GM12878 (cell line): Measurements from ENCODE around the gene NPR2. TPM values are rescaled to one million over a fixed set of nuclear protein-coding genes. Genes with fewer than 3 reads are reported as not detected.
A peak's percentile ranks its signal among the peaks of the same experiment; 100 is the strongest.

Experiments used
- ATAC-seq: fragments of 200-7000 bp; cut with Tn5 transposase; 3 replicates; pipeline ENCODE4 v1.9.1; 2020; ENCODE audit warnings: mild to moderate bottlenecking, moderate library complexity
- BruUV-seq: library from RNA; stranded (reverse); fragments of 400-500 nt; replicated peaks from 2 replicates; lab custom pipeline; 2021; lab: Mats Ljungman, UMichigan
- CTCF ChIA-PET: fragments of 300-600 bp; sonication (Branson Sonifier 250); formaldehyde crosslinking; extraction: SDS; loops from one replicate; lab custom pipeline; 2021; ENCODE audit warnings: inconsistent platforms; lab: Yijun Ruan, JAX
- POLR2A ChIA-PET: fragments of 350-600 bp; formaldehyde crosslinking; extraction: SDS; loops from one replicate; lab custom pipeline; 2021; ENCODE audit warnings: inconsistent platforms; lab: Charles Lee
- RAD21 ChIA-PET: fragments of 300-600 bp; sonication (Branson Sonifier 250); formaldehyde crosslinking; loops from one replicate; lab custom pipeline; 2023; ENCODE audit warnings: antibody characterized with exemption; ENCODE audit not compliant: unreplicated experiment; lab: Charles Lee
- SMC1A ChIA-PET: fragments of 300-600 bp; sonication (Branson Sonifier 250); formaldehyde crosslinking; loops from one replicate; lab custom pipeline; 2023; ENCODE audit not compliant: unreplicated experiment, uncharacterized antibody; lab: Charles Lee
- DNase-seq: peaks from one replicate; pipeline ENCODE4 v3.0.0-alpha.2; 2011; ENCODE audit warnings: low read depth, low spot score
- FAIRE-seq: peaks from 3 replicates; lab custom pipeline; 2011; peaks lifted over from hg19 to GRCh38; lab: Jason Lieb, UNC
- H2AFZ ChIP-seq: 2 replicates; pipeline ENCODE4 v1.6.0; 2011; ENCODE audit warnings: low read depth, low read length, control low read depth; ENCODE audit not compliant: control insufficient read depth
- H3K27ac ChIP-seq: 2 replicates; pipeline ENCODE4 v1.5.1; 2011; ENCODE audit warnings: control low read depth; ENCODE audit not compliant: control insufficient read depth, insufficient read depth
- H3K27me3 ChIP-seq, 2 experiments: replicated peaks in 1 of 2; 2 replicates each; pipeline versions ENCODE4 v1.6.0 to v1.6.1; 2011; ENCODE audit warnings: low read length in 1 of 2; ENCODE audit not compliant: control insufficient read depth in 2 of 2, insufficient read depth in 2 of 2
- H3K36me3 ChIP-seq, 2 experiments: 2 replicates each; pipeline ENCODE4 v1.5.1; 2011; ENCODE audit warnings: low read length in 1 of 2; ENCODE audit not compliant: control insufficient read depth in 2 of 2, insufficient read depth in 2 of 2
- H3K4me1 ChIP-seq: 2 replicates; pipeline ENCODE4 v1.6.1; 2011; ENCODE audit warnings: mild to moderate bottlenecking, low read length, moderate library complexity, mixed read lengths; ENCODE audit not compliant: control insufficient read depth, insufficient read depth
- H3K4me2 ChIP-seq: 2 replicates; pipeline ENCODE4 v1.6.0; 2011; ENCODE audit warnings: control low read depth; ENCODE audit not compliant: control insufficient read depth, insufficient read depth
- H3K4me3 ChIP-seq: fragments of 200-600 bp; sonication (generic); 2 replicates; pipeline ENCODE4 v1.5.1; 2016
- H3K79me2 ChIP-seq: 2 replicates; pipeline ENCODE4 v1.6.0; 2011; ENCODE audit warnings: low read length; ENCODE audit not compliant: control insufficient read depth, insufficient read depth
- H3K9ac ChIP-seq: 2 replicates; pipeline ENCODE4 v1.8.0; 2011; ENCODE audit warnings: low read length, control low read depth, mixed read lengths; ENCODE audit not compliant: control insufficient read depth, insufficient read depth
- H3K9me3 ChIP-seq: replicated peaks from 3 replicates; pipeline ENCODE4 v1.5.1; 2011; ENCODE audit warnings: mild to moderate bottlenecking, low read length; ENCODE audit not compliant: control insufficient read depth, insufficient read depth
- H4K20me1 ChIP-seq: 2 replicates; pipeline ENCODE4 v1.6.0; 2011; ENCODE audit not compliant: control insufficient read depth, insufficient read depth
- BRCA1 ChIP-seq: IDR thresholded peaks from 2 replicates; pipeline ENCODE4 v1.6.1; 2011; ENCODE audit warnings: low read depth, low read length, improper control_type of control experiment
- EZH2 ChIP-seq: IDR thresholded peaks from 2 replicates; pipeline ENCODE4 v1.6.1; 2012; ENCODE audit warnings: low read depth, mild to moderate bottlenecking, control low read depth, inconsistent platforms, low read length, borderline replicate concordance; ENCODE audit not compliant: control insufficient read depth
- HDAC6 ChIP-seq: fragments of 200-600 bp; sonication (generic); IDR thresholded peaks from one replicate; pipeline ENCODE4 v1.8.0; 2017; ENCODE audit warnings: antibody characterized with exemption; ENCODE audit not compliant: unreplicated experiment
- IKZF2 ChIP-seq, 2 experiments: fragments of 450-650 bp; IDR thresholded peaks; 2 replicates each; pipeline ENCODE4 v1.6.1; 2017; ENCODE audit warnings: mild to moderate bottlenecking in 2 of 2, moderate library complexity in 2 of 2
- KDM1A ChIP-seq: fragments of 200-600 bp; sonication (generic); IDR thresholded peaks from 2 replicates; pipeline ENCODE4 v1.6.1; 2016; ENCODE audit warnings: borderline replicate concordance
- MEF2A ChIP-seq: IDR thresholded peaks from 2 replicates; pipeline ENCODE4 v1.6.1; 2011; ENCODE audit warnings: low read depth, mild to moderate bottlenecking, low read length, moderate library complexity; ENCODE audit not compliant: insufficient read depth
- POLR2A ChIP-seq: IDR thresholded peaks from 2 replicates; pipeline ENCODE4 v1.6.1; 2011; ENCODE audit warnings: low read depth, mild to moderate bottlenecking, low read length
- RB1 ChIP-seq: fragments of 450-650 bp; formaldehyde crosslinking; IDR thresholded peaks from 2 replicates; pipeline ENCODE4 v1.6.1; 2017; ENCODE audit warnings: mild to moderate bottlenecking, borderline replicate concordance
- TAF1 ChIP-seq: IDR thresholded peaks from 2 replicates; pipeline ENCODE4 v1.6.1; 2011; ENCODE audit warnings: mild to moderate bottlenecking, low read depth, low read length, borderline replicate concordance
- ZNF384 ChIP-seq: IDR thresholded peaks from 2 replicates; pipeline ENCODE4 v1.6.1; 2012; ENCODE audit warnings: low read depth, mild to moderate bottlenecking, low read length, improper control_type of control experiment, borderline replicate concordance
- ZNF592 ChIP-seq: fragments of 450-650 bp; IDR thresholded peaks from 2 replicates; pipeline ENCODE4 v1.6.1; 2017; ENCODE audit warnings: mild to moderate bottlenecking, moderate library complexity
- WGBS: methylation state at CpG from one replicate; pipeline ENCODE4 v1.1.6; 2016; ENCODE audit warnings: low lambda C conversion rate; ENCODE audit not compliant: insufficient replicate concordance, insufficient coverage; ENCODE audit errors: missing lambda C conversion rate; 5-methylcytosine and 5-hydroxymethylcytosine counted together
- in situ Hi-C: fragments of 300-500 bp; cut with MboI; formaldehyde crosslinking; loops from 9 replicates; pipeline ENCODE4 v1.14.3; 2018; ENCODE audit warnings: mixed read lengths
- intact Hi-C: fragments of 100-400 bp; cut with micrococcal nuclease; formaldehyde crosslinking; loops from one replicate; pipeline ENCODE4 v1.14.2; 2022; ENCODE audit not compliant: unreplicated experiment
- polyA plus RNA-seq, 11 experiments: library from polyadenylated mRNA; depleted of rRNA in 4 of 11; unstranded in 6 of 11; stranded (reverse) in 5 of 11; fragments of >200 nt; fragmentation: Nextera tagmentation in 4 of 11; fragmentation: Illumina TruSeq in 1 of 11; extraction: Ambion mirVana in 4 of 11; extraction: Trizol in 1 of 11; gene quantifications; 1 replicate in 1 of 11; 2 replicates in 10 of 11; pipeline versions ENCODE4 v1.2.1 to v1.2.3, GENCODE V29; 2011 to 2016; ENCODE audit warnings: inconsistent platforms in 2 of 11, missing spikeins in 2 of 11, low read depth in 1 of 11
- total RNA-seq, 4 experiments: library from RNA; depleted of rRNA in 3 of 4; stranded (reverse); fragments of >200 nt in 3 of 4; fragmentation: Illumina TruSeq in 1 of 4; extraction: Trizol in 1 of 4; gene quantifications; 2 replicates each; pipeline versions ENCODE4 v1.2.1 to v1.2.3, GENCODE V29; 2013 to 2021
- TF ChIP-seq, protein P1 (sequence below), 3 experiments: IDR thresholded peaks in 2 of 3; conservative IDR thresholded peaks in 1 of 3; 2 replicates each; pipeline ENCODE4 v1.5.1; 2011; ENCODE audit warnings: low read depth in 3 of 3, low read length in 3 of 3, mild to moderate bottlenecking in 3 of 3, control low read depth in 2 of 3, moderate library complexity in 2 of 3, inconsistent platforms in 1 of 3, mixed read lengths in 1 of 3; ENCODE audit not compliant: control insufficient read depth in 2 of 3, insufficient read depth in 1 of 3; ENCODE audit errors: extremely low read depth in 1 of 3
- TF ChIP-seq, protein P2 (sequence below): IDR thresholded peaks from 2 replicates; pipeline ENCODE4 v1.6.1; 2012; ENCODE audit warnings: low read depth, low read length, improper control_type of control experiment

NPR2 gene
- total and polyA plus RNA-seq, 10 of the 15 experiments (the other 5 are each of a cell fraction or from before 2014, with no cell fraction given): 2.0 to 20.9 (median 6.8) TPM

DNA sequence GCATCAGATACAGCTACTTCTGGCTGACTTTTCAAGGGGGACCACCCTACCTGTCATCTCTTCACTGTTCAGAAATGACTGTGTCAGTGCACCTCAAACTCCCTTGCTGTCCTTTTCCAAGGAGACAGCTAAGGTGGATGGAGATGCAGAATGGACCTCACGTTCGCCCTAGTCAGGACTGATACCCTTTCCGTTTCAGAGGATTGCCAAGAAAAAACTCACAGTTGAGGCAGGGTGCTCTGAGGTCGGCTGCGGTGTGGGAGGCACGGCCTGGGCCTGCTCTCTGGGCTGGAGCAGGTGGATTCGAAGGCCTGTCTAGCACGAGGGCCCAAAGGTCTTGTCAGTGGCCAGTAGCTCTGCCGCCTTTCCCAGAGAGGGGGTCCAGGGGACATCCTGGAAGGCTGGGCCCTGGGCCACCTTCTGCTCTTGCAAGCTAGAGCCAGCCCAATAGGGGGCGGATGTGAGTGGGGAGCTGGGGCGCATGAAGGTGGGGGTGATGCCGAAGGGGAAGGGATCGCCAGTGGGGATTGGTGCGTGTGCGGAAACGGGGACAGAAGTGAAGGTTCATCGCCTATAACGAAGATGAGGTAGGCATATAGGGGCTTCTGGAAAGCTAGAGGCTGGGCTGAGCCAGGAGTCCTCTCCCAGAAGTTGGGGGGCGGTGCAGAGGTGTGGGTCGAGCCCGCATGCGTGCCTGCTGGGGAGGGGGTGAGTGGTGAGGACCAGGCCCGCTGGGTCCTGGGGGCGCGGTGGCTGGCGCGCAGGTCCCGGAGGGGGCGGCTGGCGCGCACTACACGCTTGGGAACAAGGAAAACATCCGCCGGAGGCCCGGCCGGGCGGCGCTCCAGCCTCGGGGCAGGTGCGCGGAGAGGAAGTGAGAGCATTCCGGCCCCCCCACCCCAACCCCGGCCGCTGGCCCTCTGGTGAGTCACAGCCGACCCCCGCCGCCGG lies 34.8 kb upstream of the NPR2 start:
- ChIA-PET RAD21 (interaction anchor here (0.9 to 1.6 kb wide), 9 partner anchors 8 to 109 kb away, joined by 3 to 9 read pairs (median 4); partner anchors contain the start of genes ARHGEF39, CCDC107, CREB3 and GBA2), CTCF (interaction anchor here (0.6 to 2.0 kb wide), 32 partner anchors 9 to 705 kb away, joined by 3 to 27 read pairs (median 6); partner anchors contain the start of genes CCDC107, HINT2, RMRP and SPAG8), SMC1A (interaction anchor here (0.7 to 3.4 kb wide), 13 partner anchors 10 to 126 kb away, joined by 3 to 12 read pairs (median 3); partner anchors contain the start of genes ARHGEF39, CCDC107, CREB3 and RMRP), POLR2A (interaction anchor here (0.7 to 1.5 kb wide), 11 partner anchors 8 to 99 kb away, joined by 3 to 7 read pairs (median 3); partner anchors contain the start of genes CCDC107, HINT2, RMRP and TLN1)
- H3K9me3 ChIP-seq: no peaks in the 10 kb centered on the region
- ATAC-seq (peak; percentile 86), FAIRE-seq (peak; percentile 7), DNase-seq (no peak)
- H3K79me2 ChIP-seq: peaks cover 33% of the 10 kb centered on the region
- peak overlapping the region; percentile 90 for H2AFZ ChIP-seq
- intact Hi-C loops: loop anchor here (2.0 kb wide), 1 partner anchor 24 kb away; the partner anchor contains the start of genes CREB3 and TLN1
- peak overlapping the region; percentile 90 for H3K4me2 ChIP-seq
- H3K36me3 ChIP-seq: peaks cover 5 to 13% of the 10 kb centered on the region in 2 experiments
- H4K20me1 ChIP-seq: no peaks in the 10 kb centered on the region
- H3K27ac ChIP-seq: peak overlapping the region; percentile 98
- WGBS: 5% methylated on average over 40 of the region's 48 CpGs
- in situ Hi-C loops: no loop called here
- BruUV-seq: no TSS peak
- peaks cover 22% of the 10 kb centered on the region for H3K4me1 ChIP-seq
- H3K4me3 ChIP-seq: peak overlapping the region; percentile 87
- H3K27me3 ChIP-seq: no peaks in the 10 kb centered on the region
- peak overlapping the region; percentile 97 for H3K9ac ChIP-seq
- TF ChIP-seq BRCA1 (no peak), ZNF384 (no peak), KDM1A (no peak), IKZF2 (IDR thresholded peaks at IDR 0.05) (no peak), TAF1 (0 out of 2 replicates have a peak, but pooled peaks have one; percentile 55), ZNF592 (no peak), POLR2A (no peak; the same call in none of the 2 replicates), HDAC6 (no peak), EZH2 (no peak), MEF2A (0 out of 2 replicates have a peak, but pooled peaks have one; percentile 5), RB1 (no peak; the same call in 1 of the 2 replicates)
- TF ChIP-seq, protein P1, sequence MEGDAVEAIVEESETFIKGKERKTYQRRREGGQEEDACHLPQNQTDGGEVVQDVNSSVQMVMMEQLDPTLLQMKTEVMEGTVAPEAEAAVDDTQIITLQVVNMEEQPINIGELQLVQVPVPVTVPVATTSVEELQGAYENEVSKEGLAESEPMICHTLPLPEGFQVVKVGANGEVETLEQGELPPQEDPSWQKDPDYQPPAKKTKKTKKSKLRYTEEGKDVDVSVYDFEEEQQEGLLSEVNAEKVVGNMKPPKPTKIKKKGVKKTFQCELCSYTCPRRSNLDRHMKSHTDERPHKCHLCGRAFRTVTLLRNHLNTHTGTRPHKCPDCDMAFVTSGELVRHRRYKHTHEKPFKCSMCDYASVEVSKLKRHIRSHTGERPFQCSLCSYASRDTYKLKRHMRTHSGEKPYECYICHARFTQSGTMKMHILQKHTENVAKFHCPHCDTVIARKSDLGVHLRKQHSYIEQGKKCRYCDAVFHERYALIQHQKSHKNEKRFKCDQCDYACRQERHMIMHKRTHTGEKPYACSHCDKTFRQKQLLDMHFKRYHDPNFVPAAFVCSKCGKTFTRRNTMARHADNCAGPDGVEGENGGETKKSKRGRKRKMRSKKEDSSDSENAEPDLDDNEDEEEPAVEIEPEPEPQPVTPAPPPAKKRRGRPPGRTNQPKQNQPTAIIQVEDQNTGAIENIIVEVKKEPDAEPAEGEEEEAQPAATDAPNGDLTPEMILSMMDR (IDR thresholded peaks at IDR 0.05 in 2 of 3, conservative IDR thresholded peaks at IDR 0.05 in 1 of 3; ENCODE audit: control insufficient read depth in 2 of 3, extremely low read depth in 1 of 3, insufficient read depth in 1 of 3, low read depth in 3 of 3, low read length in 3 of 3): peak; percentile 76 to 94 (median 82)
- TF ChIP-seq, protein P2, sequence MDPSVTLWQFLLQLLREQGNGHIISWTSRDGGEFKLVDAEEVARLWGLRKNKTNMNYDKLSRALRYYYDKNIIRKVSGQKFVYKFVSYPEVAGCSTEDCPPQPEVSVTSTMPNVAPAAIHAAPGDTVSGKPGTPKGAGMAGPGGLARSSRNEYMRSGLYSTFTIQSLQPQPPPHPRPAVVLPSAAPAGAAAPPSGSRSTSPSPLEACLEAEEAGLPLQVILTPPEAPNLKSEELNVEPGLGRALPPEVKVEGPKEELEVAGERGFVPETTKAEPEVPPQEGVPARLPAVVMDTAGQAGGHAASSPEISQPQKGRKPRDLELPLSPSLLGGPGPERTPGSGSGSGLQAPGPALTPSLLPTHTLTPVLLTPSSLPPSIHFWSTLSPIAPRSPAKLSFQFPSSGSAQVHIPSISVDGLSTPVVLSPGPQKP: no peak
